Caco-2 (cell line): Measurements from ENCODE around the gene CPE. TPM values are rescaled to one million over a fixed set of nuclear protein-coding genes. Genes with fewer than 3 reads are reported as not detected.

Experiments
- BruUV-seq: library from RNA; stranded (reverse); fragments of 400-500 nt; replicated peaks from 2 replicates; lab custom pipeline; 2021; lab: Mats Ljungman, UMichigan
- CTCF ChIA-PET: fragments of 300-600 bp; sonication (Branson Sonifier 250); formaldehyde crosslinking; loops from one replicate; lab custom pipeline; 2022; ENCODE audit warnings: antibody characterized with exemption; lab: Charles Lee
- POLR2A ChIA-PET: fragments of 300-600 bp; sonication (Branson Sonifier 250); formaldehyde crosslinking; loops from one replicate; lab custom pipeline; 2022; ENCODE audit warnings: antibody characterized with exemption; lab: Charles Lee
- DNase-seq, 2 experiments: peaks; one replicate each; pipeline versions ENCODE4 v3.0.0 to v3.0.0-alpha.2; 2020 to 2022
- H3K27me3 ChIP-seq: replicated peaks from 2 replicates; pipeline ENCODE4 v1.6.0; 2011; ENCODE audit warnings: low read length; ENCODE audit not compliant: control insufficient read depth, insufficient read depth
- H3K36me3 ChIP-seq: 2 replicates; pipeline ENCODE4 v1.5.1; 2011; ENCODE audit warnings: low read length; ENCODE audit not compliant: control insufficient read depth, insufficient read depth
- H3K4me1 ChIP-seq: fragments of 250-450 bp; sonication (Bioruptor Pico); 2 replicates; pipeline ENCODE4 v1.5.1; 2020; ENCODE audit warnings: mild to moderate bottlenecking
- H3K4me3 ChIP-seq: 2 replicates; pipeline ENCODE4 v1.5.1; 2011; ENCODE audit warnings: low read depth, mild to moderate bottlenecking, control low read depth, low read length
- H3K9me3 ChIP-seq: fragments of 250-450 bp; sonication (Bioruptor Pico); 2 replicates; pipeline ENCODE4 v1.5.1; 2020; ENCODE audit warnings: mild to moderate bottlenecking, moderate library complexity
- H3K27ac Mint-ChIP-seq: one replicate; pipeline ENCODE4 v1.8.0; 2022; ENCODE audit warnings: mixed read lengths; ENCODE audit not compliant: unreplicated experiment
- H3K27me3 Mint-ChIP-seq: one replicate; pipeline ENCODE4 v1.8.0; 2022; ENCODE audit warnings: mixed read lengths; ENCODE audit not compliant: insufficient read depth, unreplicated experiment
- H3K36me3 Mint-ChIP-seq: one replicate; pipeline ENCODE4 v1.8.0; 2022; ENCODE audit warnings: mild to moderate bottlenecking, mixed read lengths; ENCODE audit not compliant: insufficient read depth, unreplicated experiment
- H3K4me1 Mint-ChIP-seq: one replicate; pipeline ENCODE4 v1.8.0; 2022; ENCODE audit warnings: low read depth, mixed read lengths; ENCODE audit not compliant: unreplicated experiment
- H3K4me3 Mint-ChIP-seq: one replicate; pipeline ENCODE4 v1.8.0; 2022; ENCODE audit warnings: mild to moderate bottlenecking, moderate library complexity, mixed read lengths; ENCODE audit not compliant: unreplicated experiment
- H3K9me3 Mint-ChIP-seq: one replicate; pipeline ENCODE4 v1.8.0; 2022; ENCODE audit warnings: mixed read lengths; ENCODE audit not compliant: unreplicated experiment
- intact Hi-C: fragments of 100-400 bp; cut with micrococcal nuclease; formaldehyde crosslinking; loops from one replicate; pipeline ENCODE4 v1.10.0; 2022; ENCODE audit not compliant: unreplicated experiment
- total RNA-seq: library from RNA; stranded (reverse); gene quantifications from 2 replicates; pipeline ENCODE4 v1.2.3, GENCODE V29; 2022
- TF ChIP-seq, protein P1 (sequence below), 2 experiments: fragments of 200-600 bp in 1 of 2; IDR thresholded peaks; 1 replicate in 1 of 2; 2 replicates in 1 of 2; pipeline versions ENCODE4 v1.5.1 to v1.8.0; 2011 to 2022; ENCODE audit warnings: antibody characterized with exemption in 1 of 2, control low read depth in 1 of 2, inconsistent platforms in 1 of 2, low read depth in 1 of 2, low read length in 1 of 2, mild to moderate bottlenecking in 1 of 2, moderate library complexity in 1 of 2; ENCODE audit not compliant: insufficient read depth in 1 of 2, severe bottlenecking in 1 of 2, unreplicated experiment in 1 of 2

CPE gene
- total RNA-seq, 1 experiment from 2014 or later = 5.9 TPM

DNA sequence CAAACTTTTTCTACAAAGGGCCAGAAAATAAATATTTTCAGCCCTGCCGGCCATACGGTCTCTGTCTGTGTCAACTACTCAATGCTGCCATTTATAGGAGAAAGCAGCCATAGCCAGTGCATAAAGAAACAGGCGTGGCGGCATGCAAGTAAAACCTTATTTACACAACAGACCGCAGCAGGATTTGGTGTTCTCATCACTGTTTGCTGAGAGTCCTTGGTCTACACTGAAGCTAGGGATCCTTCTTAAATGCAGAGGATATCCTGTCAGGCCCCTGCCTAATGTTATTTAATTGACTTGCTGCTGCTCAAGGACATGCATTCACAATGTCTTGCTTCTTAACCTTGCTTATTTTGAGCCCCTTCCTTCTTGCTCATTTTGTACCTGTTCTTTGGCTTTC, 54.7 kb downstream of the CPE start:
- Histone ChIP-seq H3K4me1 (no peaks in the 10 kb centered on the region), H3K4me3 (no peak overlapping the region), H3K9me3 (no peaks in the 10 kb centered on the region), H3K36me3 (no peaks in the 10 kb centered on the region), H3K27me3 (no peaks in the 10 kb centered on the region)
- H3K27ac Mint-ChIP-seq = no peak overlapping the region
- intact Hi-C loops = no loop called here
- H3K4me1 Mint-ChIP-seq = peaks cover 6% of the 10 kb centered on the region
- H3K36me3 Mint-ChIP-seq = no peaks in the 10 kb centered on the region
- H3K4me3 Mint-ChIP-seq = no peak overlapping the region
- DNase-seq = no peak
- TF ChIP-seq, protein P1, sequence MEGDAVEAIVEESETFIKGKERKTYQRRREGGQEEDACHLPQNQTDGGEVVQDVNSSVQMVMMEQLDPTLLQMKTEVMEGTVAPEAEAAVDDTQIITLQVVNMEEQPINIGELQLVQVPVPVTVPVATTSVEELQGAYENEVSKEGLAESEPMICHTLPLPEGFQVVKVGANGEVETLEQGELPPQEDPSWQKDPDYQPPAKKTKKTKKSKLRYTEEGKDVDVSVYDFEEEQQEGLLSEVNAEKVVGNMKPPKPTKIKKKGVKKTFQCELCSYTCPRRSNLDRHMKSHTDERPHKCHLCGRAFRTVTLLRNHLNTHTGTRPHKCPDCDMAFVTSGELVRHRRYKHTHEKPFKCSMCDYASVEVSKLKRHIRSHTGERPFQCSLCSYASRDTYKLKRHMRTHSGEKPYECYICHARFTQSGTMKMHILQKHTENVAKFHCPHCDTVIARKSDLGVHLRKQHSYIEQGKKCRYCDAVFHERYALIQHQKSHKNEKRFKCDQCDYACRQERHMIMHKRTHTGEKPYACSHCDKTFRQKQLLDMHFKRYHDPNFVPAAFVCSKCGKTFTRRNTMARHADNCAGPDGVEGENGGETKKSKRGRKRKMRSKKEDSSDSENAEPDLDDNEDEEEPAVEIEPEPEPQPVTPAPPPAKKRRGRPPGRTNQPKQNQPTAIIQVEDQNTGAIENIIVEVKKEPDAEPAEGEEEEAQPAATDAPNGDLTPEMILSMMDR (IDR thresholded peaks at IDR 0.05; ENCODE audit: insufficient read depth in 1 of 2, low read depth in 1 of 2, low read length in 1 of 2, severe bottlenecking in 1 of 2, unreplicated experiment in 1 of 2) = no peak
- ChIA-PET CTCF (no interaction called here), POLR2A (no interaction called here)
- BruUV-seq = no TSS peak
- H3K9me3 Mint-ChIP-seq = no peaks in the 10 kb centered on the region
- no peaks in the 10 kb centered on the region for H3K27me3 Mint-ChIP-seq

DNA sequence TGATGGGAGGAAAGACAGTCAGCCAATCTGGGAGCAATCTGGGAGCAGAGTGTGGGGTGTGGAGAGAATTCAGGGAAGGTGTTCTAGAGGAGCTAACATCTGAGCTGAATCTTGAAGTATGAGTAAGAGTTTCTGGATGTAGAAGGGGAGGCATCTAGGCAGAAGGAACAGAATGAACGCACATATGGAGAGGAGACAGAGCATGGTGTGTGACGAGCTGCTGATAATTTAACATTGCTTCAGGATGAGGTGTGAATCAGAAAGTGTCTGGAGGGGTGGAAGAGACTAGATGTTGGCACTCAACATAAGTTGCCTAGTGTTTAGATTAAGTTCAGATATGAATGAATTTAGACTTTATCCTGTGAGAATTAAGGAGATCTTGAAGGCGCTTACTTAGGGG, 58.9 kb downstream of the CPE start:
- H3K4me3 Mint-ChIP-seq = no peak overlapping the region
- POLR2A ChIA-PET = no interaction called here
- Histone ChIP-seq H3K4me3 (no peak overlapping the region), H3K9me3 (no peaks in the 10 kb centered on the region), H3K36me3 (no peaks in the 10 kb centered on the region), H3K4me1 (peaks cover 7% of the 10 kb centered on the region; the same call in 1 of the 2 replicates), H3K27me3 (no peaks in the 10 kb centered on the region)
- CTCF ChIA-PET = no interaction called here
- no peak for DNase-seq
- H3K27ac Mint-ChIP-seq = no peak overlapping the region
- H3K27me3 Mint-ChIP-seq = no peaks in the 10 kb centered on the region
- H3K9me3 Mint-ChIP-seq = no peaks in the 10 kb centered on the region
- TF ChIP-seq, protein P1 (IDR thresholded peaks at IDR 0.05; ENCODE audit: insufficient read depth in 1 of 2, low read depth in 1 of 2, low read length in 1 of 2, severe bottlenecking in 1 of 2, unreplicated experiment in 1 of 2) = no peak
- intact Hi-C loops = no loop called here
- no peaks in the 10 kb centered on the region for H3K36me3 Mint-ChIP-seq
- no TSS peak for BruUV-seq
- peaks cover 6% of the 10 kb centered on the region for H3K4me1 Mint-ChIP-seq

DNA sequence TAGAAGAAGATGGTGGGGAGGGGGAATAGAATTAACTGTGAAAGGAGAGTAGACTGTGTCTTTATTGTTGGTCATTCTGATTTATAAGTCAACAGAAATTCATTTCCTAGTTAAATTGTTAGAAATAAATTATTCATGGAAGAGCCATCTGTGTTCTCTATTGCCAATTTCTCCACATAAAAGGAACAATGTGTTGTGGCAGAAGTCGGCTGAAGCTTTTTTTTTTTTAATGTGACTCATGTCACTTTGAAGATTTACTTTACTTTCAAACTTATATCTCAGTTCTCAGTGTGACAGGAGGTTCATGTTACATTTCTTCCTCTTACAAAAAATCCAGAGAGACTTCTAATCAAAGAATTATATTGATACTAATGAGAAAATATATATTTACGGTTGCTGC, 60.5 kb downstream of the CPE start:
- no peak overlapping the region for H3K4me3 Mint-ChIP-seq
- H3K27ac Mint-ChIP-seq = no peak overlapping the region
- DNase-seq = no peak
- ChIA-PET CTCF (no interaction called here), POLR2A (no interaction called here)
- H3K36me3 Mint-ChIP-seq = no peaks in the 10 kb centered on the region
- no peaks in the 10 kb centered on the region for H3K36me3 ChIP-seq
- H3K9me3 Mint-ChIP-seq = no peaks in the 10 kb centered on the region
- peaks cover 13% of the 10 kb centered on the region for H3K4me1 Mint-ChIP-seq
- intact Hi-C loops = no loop called here
- no peaks in the 10 kb centered on the region for H3K27me3 ChIP-seq
- no TSS peak for BruUV-seq
- H3K4me1 ChIP-seq = peaks cover 7% of the 10 kb centered on the region; the same call in 1 of the 2 replicates
- no peak overlapping the region for H3K4me3 ChIP-seq
- TF ChIP-seq, protein P1 (IDR thresholded peaks at IDR 0.05; ENCODE audit: insufficient read depth in 1 of 2, low read depth in 1 of 2, low read length in 1 of 2, severe bottlenecking in 1 of 2, unreplicated experiment in 1 of 2) = no peak
- no peaks in the 10 kb centered on the region for H3K9me3 ChIP-seq
- H3K27me3 Mint-ChIP-seq = no peaks in the 10 kb centered on the region
